Memory B cell (primary cell): ENCODE data around the gene CNTN5.
"Not testable (repeated sequence)": the region's sequence is repeated elsewhere in the genome, so short reads cannot be mapped to it uniquely, and the experiment has no call there.

Source experiments
- ATAC-seq: fragments of 150-1000 bp; cut with Tn5 transposase; 2 replicates; pipeline ENCODE4 v1.10.0; 2021; ENCODE audit warnings: low read depth, mild to moderate bottlenecking, moderate library complexity
- DNase-seq, 2 donors: peaks; one replicate each; pipeline ENCODE4 v3.0.0; 2022; ENCODE audit warnings: low spot score in 2 of 2
- H3K27ac Mint-ChIP-seq: one replicate; pipeline ENCODE4 v1.8.0; 2022; ENCODE audit warnings: mild to moderate bottlenecking, moderate library complexity, mixed read lengths
- H3K27me3 Mint-ChIP-seq: one replicate; pipeline ENCODE4 v1.8.0; 2022; ENCODE audit warnings: mixed read lengths
- H3K36me3 Mint-ChIP-seq: one replicate; pipeline ENCODE4 v1.8.0; 2022; ENCODE audit warnings: mild to moderate bottlenecking, mixed read lengths
- H3K4me1 Mint-ChIP-seq: one replicate; pipeline ENCODE4 v1.8.0; 2022; ENCODE audit warnings: mixed read lengths
- H3K4me3 Mint-ChIP-seq: one replicate; pipeline ENCODE4 v1.8.0; 2022; ENCODE audit warnings: mild to moderate bottlenecking, moderate library complexity, mixed read lengths
- H3K9me3 Mint-ChIP-seq: one replicate; pipeline ENCODE4 v1.8.0; 2022; ENCODE audit warnings: mixed read lengths

The CNTN5 gene

GRCh38 chr11:99260696-99261095, 239.9 kb downstream of the CNTN5 start:
- Mint-ChIP-seq H3K4me3 (no peak overlapping the region), H3K27ac (no peak overlapping the region), H3K27me3 (no peaks in the 10 kb centered on the region), H3K36me3 (no peaks in the 10 kb centered on the region), H3K4me1 (no peaks in the 10 kb centered on the region), H3K9me3 (no peaks in the 10 kb centered on the region)
- no peak for DNase-seq
- ATAC-seq: no peak

GRCh38 chr11:99268886-99269285, 248.1 kb downstream of the CNTN5 start:
- H3K4me1 Mint-ChIP-seq: no peaks in the 10 kb centered on the region
- H3K4me3 Mint-ChIP-seq: no peak overlapping the region
- no peak overlapping the region for H3K27ac Mint-ChIP-seq
- ATAC-seq: no peak
- H3K27me3 Mint-ChIP-seq: no peaks in the 10 kb centered on the region
- no peaks in the 10 kb centered on the region for H3K36me3 Mint-ChIP-seq
- peaks cover 4% of the 10 kb centered on the region for H3K9me3 Mint-ChIP-seq
- DNase-seq: no peak

GRCh38 chr11:99271527-99271926, 250.8 kb downstream of the CNTN5 start:
- Mint-ChIP-seq H3K27me3 (no peaks in the 10 kb centered on the region), H3K27ac (no peak overlapping the region), H3K9me3 (peaks cover 2% of the 10 kb centered on the region), H3K4me1 (no peaks in the 10 kb centered on the region), H3K4me3 (no peak overlapping the region), H3K36me3 (no peaks in the 10 kb centered on the region)
- DNase-seq (no peak), ATAC-seq (no peak)

DNA sequence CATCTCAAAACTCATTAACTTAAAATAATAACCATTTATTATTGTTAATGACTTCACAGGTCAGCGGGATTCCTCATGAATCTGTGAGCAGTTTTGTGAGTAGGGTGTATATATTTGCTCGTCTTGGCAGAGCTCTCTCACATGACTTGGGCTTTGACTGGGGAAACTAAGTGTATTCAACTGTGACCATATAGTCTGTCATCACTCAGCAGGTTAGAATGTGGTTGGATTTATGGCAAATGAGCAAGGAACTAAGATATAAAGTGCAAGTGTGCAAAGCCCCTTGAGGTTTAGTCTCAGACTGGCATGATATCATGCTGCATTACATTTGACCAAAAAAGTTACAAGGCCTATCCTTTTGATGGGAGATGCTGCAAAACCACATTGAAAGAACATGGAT, 254.8 kb downstream of the CNTN5 start:
- H3K36me3 Mint-ChIP-seq: no peaks in the 10 kb centered on the region
- no peaks in the 10 kb centered on the region for H3K27me3 Mint-ChIP-seq
- H3K4me1 Mint-ChIP-seq: no peaks in the 10 kb centered on the region
- H3K4me3 Mint-ChIP-seq: no peak overlapping the region
- DNase-seq (no peak), ATAC-seq (no peak)
- no peak overlapping the region for H3K27ac Mint-ChIP-seq
- H3K9me3 Mint-ChIP-seq: no peaks in the 10 kb centered on the region

GRCh38 chr11:99277281-99277680, 256.5 kb downstream of the CNTN5 start:
- no peaks in the 10 kb centered on the region for H3K36me3 Mint-ChIP-seq
- H3K27ac Mint-ChIP-seq: no peak overlapping the region
- no peak for DNase-seq
- H3K4me1 Mint-ChIP-seq: no peaks in the 10 kb centered on the region
- no peak for ATAC-seq
- H3K9me3 Mint-ChIP-seq: peaks cover 1% of the 10 kb centered on the region
- no peak overlapping the region for H3K4me3 Mint-ChIP-seq
- H3K27me3 Mint-ChIP-seq: no peaks in the 10 kb centered on the region

DNA sequence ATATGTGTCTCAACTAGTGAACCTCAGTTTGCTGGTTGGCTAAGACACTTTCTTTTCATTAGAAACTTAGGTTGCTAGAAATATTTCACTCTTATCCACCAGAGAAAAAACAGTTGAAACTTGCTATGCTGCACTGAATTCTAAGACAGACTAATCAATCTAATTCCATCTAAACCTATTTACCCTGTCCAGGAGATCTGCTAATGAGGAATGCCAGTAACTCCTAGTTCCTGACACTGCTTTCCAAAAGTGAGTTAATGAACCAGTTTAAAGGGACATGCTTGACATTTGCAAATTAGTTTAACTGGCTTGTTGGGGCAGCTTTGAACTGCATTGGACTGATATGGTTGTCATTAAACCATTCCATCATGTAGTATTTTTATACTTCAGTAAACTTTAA, 258.5 kb downstream of the CNTN5 start:
- no peaks in the 10 kb centered on the region for H3K36me3 Mint-ChIP-seq
- no peak overlapping the region for H3K27ac Mint-ChIP-seq
- ATAC-seq (no peak), DNase-seq (no peak)
- H3K27me3 Mint-ChIP-seq: no peaks in the 10 kb centered on the region
- H3K9me3 Mint-ChIP-seq: peaks cover 2% of the 10 kb centered on the region
- no peak overlapping the region for H3K4me3 Mint-ChIP-seq
- no peaks in the 10 kb centered on the region for H3K4me1 Mint-ChIP-seq

DNA sequence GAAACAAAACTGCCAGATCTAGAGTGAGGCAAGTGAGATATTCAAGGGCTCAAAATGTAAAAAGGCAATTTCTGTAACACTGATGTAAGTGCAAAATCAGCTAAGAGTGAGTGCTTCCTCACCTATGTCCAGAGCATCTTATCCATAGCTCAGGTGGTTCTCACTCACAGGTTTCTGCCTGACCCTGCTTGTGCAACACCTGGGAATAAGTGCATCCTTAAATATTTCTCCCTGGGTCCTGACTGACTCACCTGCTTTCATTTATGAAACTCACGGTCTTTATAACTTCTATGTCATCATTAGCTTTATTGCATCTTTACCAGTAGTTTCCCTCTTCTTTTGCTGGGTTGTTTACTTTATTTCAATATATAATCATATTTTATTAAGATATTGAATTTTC, 260.6 kb downstream of the CNTN5 start:
- H3K9me3 Mint-ChIP-seq: peaks cover 2% of the 10 kb centered on the region
- H3K4me3 Mint-ChIP-seq: no peak overlapping the region
- DNase-seq: no peak
- H3K27ac Mint-ChIP-seq: no peak overlapping the region
- no peaks in the 10 kb centered on the region for H3K4me1 Mint-ChIP-seq
- H3K36me3 Mint-ChIP-seq: no peaks in the 10 kb centered on the region
- no peaks in the 10 kb centered on the region for H3K27me3 Mint-ChIP-seq
- ATAC-seq: no peak

- H3K9me3 Mint-ChIP-seq, H3K4me1 Mint-ChIP-seq, DNase-seq, H3K36me3 Mint-ChIP-seq, H3K27ac Mint-ChIP-seq, ATAC-seq, H3K4me3 Mint-ChIP-seq, H3K27me3 Mint-ChIP-seq: not testable (repeated sequence)
Measured at GRCh38 chr11:99297925-99298324, 277.2 kb downstream of the CNTN5 start.

- Mint-ChIP-seq H3K36me3 (no peaks in the 10 kb centered on the region), H3K4me1 (no peaks in the 10 kb centered on the region)
Measured at GRCh38 chr11:99307510-99308088, 286.9 kb downstream of the CNTN5 start.

GRCh38 chr11:99311870-99312269, 291.1 kb downstream of the CNTN5 start:
- Mint-ChIP-seq H3K9me3 (peaks cover 11% of the 10 kb centered on the region), H3K4me1 (no peaks in the 10 kb centered on the region), H3K27ac (no peak overlapping the region), H3K36me3 (no peaks in the 10 kb centered on the region), H3K4me3 (no peak overlapping the region), H3K27me3 (no peaks in the 10 kb centered on the region)
- ATAC-seq (no peak), DNase-seq (no peak)

More at GRCh38 chr11:99307510-99308088, 286.9 kb downstream of the CNTN5 start:
- Mint-ChIP-seq H3K9me3 (peaks cover 3% of the 10 kb centered on the region), H3K4me3 (no peak overlapping the region), H3K27ac (no peak overlapping the region), H3K27me3 (no peaks in the 10 kb centered on the region)
- ATAC-seq (no peak), DNase-seq (no peak)

GRCh38 chr11:99316776-99317520, 296.2 kb downstream of the CNTN5 start:
- Mint-ChIP-seq H3K4me3 (no peak overlapping the region), H3K27ac (no peak overlapping the region), H3K36me3 (no peaks in the 10 kb centered on the region), H3K27me3 (no peaks in the 10 kb centered on the region), H3K4me1 (no peaks in the 10 kb centered on the region), H3K9me3 (peaks cover 16% of the 10 kb centered on the region)
- ATAC-seq (no peak), DNase-seq (no peak)

GRCh38 chr11:99320769-99321290, 300.1 kb downstream of the CNTN5 start:
- DNase-seq: no peak

DNA sequence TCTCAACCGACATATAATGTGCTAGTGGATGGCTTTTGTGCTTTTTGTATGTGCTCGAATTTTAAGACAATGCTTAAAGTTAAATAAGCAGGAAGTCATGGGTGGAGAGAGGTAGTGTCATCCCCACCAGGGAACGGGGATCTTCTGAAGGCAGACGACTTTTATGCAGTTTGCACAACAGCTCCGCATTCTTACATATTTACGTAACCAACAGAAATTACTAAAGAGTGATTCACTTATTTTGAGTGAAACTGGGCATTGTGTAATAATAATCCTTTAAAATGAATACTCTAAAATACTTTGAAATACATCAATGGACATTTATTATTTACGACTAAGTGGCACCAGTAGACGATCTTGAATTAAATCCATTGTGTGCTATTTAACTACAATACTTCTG, 305.1 kb downstream of the CNTN5 start:
- ATAC-seq (no peak), DNase-seq (no peak)
- Mint-ChIP-seq H3K4me3 (no peak overlapping the region), H3K36me3 (no peaks in the 10 kb centered on the region), H3K4me1 (no peaks in the 10 kb centered on the region), H3K9me3 (peaks cover 5% of the 10 kb centered on the region), H3K27me3 (no peaks in the 10 kb centered on the region), H3K27ac (no peak overlapping the region)

More at GRCh38 chr11:99320769-99321290, 300.1 kb downstream of the CNTN5 start:
- Mint-ChIP-seq H3K9me3 (peaks cover 6% of the 10 kb centered on the region), H3K4me1 (no peaks in the 10 kb centered on the region), H3K4me3 (no peak overlapping the region), H3K27ac (no peak overlapping the region), H3K36me3 (no peaks in the 10 kb centered on the region), H3K27me3 (no peaks in the 10 kb centered on the region)
- no peak for ATAC-seq

DNA sequence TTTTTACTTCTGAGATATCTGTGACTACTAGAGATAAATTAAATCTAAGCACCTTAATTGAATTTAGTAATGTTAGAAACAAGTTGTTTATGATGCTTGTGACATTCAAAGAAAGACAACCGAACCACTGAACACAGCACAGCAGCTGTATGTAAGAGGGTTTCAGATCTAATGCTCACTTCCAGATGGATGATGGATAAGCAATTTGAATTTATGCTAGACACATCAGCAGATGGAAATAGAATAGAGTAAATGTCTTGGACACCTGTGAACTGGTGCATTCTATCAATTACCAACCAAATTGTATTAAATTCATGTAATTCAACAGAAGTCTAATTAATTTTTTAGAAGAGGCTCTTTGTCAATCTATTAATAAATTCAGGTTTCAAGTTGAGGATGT, 306.3 kb downstream of the CNTN5 start:
- no peak for ATAC-seq
- no peaks in the 10 kb centered on the region for H3K4me1 Mint-ChIP-seq
- no peaks in the 10 kb centered on the region for H3K27me3 Mint-ChIP-seq
- no peak overlapping the region for H3K4me3 Mint-ChIP-seq
- no peak overlapping the region for H3K27ac Mint-ChIP-seq
- peaks cover 3% of the 10 kb centered on the region for H3K9me3 Mint-ChIP-seq
- DNase-seq: no peak
- no peaks in the 10 kb centered on the region for H3K36me3 Mint-ChIP-seq

GRCh38 chr11:99327527-99327926, 306.8 kb downstream of the CNTN5 start:
- ATAC-seq (no peak), DNase-seq (no peak)
- Mint-ChIP-seq H3K9me3 (peaks cover 3% of the 10 kb centered on the region), H3K4me1 (no peaks in the 10 kb centered on the region), H3K4me3 (no peak overlapping the region), H3K36me3 (no peaks in the 10 kb centered on the region), H3K27me3 (no peaks in the 10 kb centered on the region), H3K27ac (no peak overlapping the region)
